GM10266 (cell line): Measurements from ENCODE around the gene CMA1.
"Not testable (repeated sequence)": the region's sequence is repeated elsewhere in the genome, so short reads cannot be mapped to it uniquely, and the experiment has no call there.

Source experiments
- DNase-seq: peaks from one replicate; pipeline ENCODE4 v3.0.0; 2012; ENCODE audit errors: extremely low spot score
- CTCF ChIP-seq: IDR thresholded peaks from 2 replicates; pipeline ENCODE4 v1.5.1; 2012; ENCODE audit warnings: mild to moderate bottlenecking, low read depth; ENCODE audit not compliant: control insufficient read depth, insufficient read depth; ENCODE audit errors: missing control alignments

Gene CMA1

GRCh38 chr14:24481622-24482324 is 26.3 kb downstream of the CMA1 start:
- peak; percentile 84 for DNase-seq
- TF ChIP-seq CTCF: peak; percentile 84

- DNase-seq: not testable (repeated sequence)
Observed at GRCh38 chr14:24479999-24480398, 28.1 kb downstream of the CMA1 start.

- no peak for DNase-seq
- TF ChIP-seq CTCF: no peak
Observed at GRCh38 chr14:24475261-24475660, 32.8 kb downstream of the CMA1 start.

- DNase-seq: no peak
- no peak for TF ChIP-seq CTCF
Observed at GRCh38 chr14:24473211-24473610, 34.9 kb downstream of the CMA1 start.

- not testable (repeated sequence) for DNase-seq
Observed at GRCh38 chr14:24470450-24470849, 37.6 kb downstream of the CMA1 start.

- no peak for DNase-seq
- no peak for TF ChIP-seq CTCF
Observed at GRCh38 chr14:24465805-24466204, 42.3 kb downstream of the CMA1 start.

- no peak for TF ChIP-seq CTCF
- no peak for DNase-seq
Observed at GRCh38 chr14:24465368-24465767, 42.7 kb downstream of the CMA1 start.

GRCh38 chr14:24463884-24464785 is 43.9 kb downstream of the CMA1 start:
- DNase-seq: no peak
- TF ChIP-seq CTCF: no peak
